ENCODE data around the gene CHID1.

The CHID1 gene

GRCh38 chr11:849104-849824 is 61.3 kb downstream of the CHID1 start:
- 0 out of 2 replicates have a peak, but pooled peaks have one; percentile 66 for TF ChIP-seq EZH2phosphoT487 (conservative IDR thresholded peaks at IDR 0.05; ENCODE audit: low read length)
- no peak for TF ChIP-seq CTCF (IDR thresholded peaks at IDR 0.05; ENCODE audit: insufficient read depth, low read length, poor library complexity, severe bottlenecking)
- Histone ChIP-seq H3K9me2 (replicated peaks; ENCODE audit: insufficient read depth, low read length) (no peaks in the 10 kb centered on the region), H3F3A (ENCODE audit: insufficient read depth) (no peaks in the 10 kb centered on the region), H3K27me3 (ENCODE audit: low read length) (no peaks in the 10 kb centered on the region), H2AFZ (ENCODE audit: low read depth, low read length, severe bottlenecking) (no peak overlapping the region), H3K79me2 (ENCODE audit: insufficient read depth, low read length) (no peaks in the 10 kb centered on the region), H3K9ac (ENCODE audit: low read length) (peak overlapping the region; percentile 41; the same call in 1 of the 2 replicates), H3K9me3 (ENCODE audit: insufficient read depth, low read length) (no peaks in the 10 kb centered on the region), H3K4me3 (ENCODE audit: insufficient read depth, low read length, poor library complexity, severe bottlenecking) (peak overlapping the region; percentile 41), H3K36me3 (ENCODE audit: low read length) (no peaks in the 10 kb centered on the region), H3K27ac (ENCODE audit: low read depth, low read length) (no peak overlapping the region), H3K4me2 (ENCODE audit: low read depth, low read length, poor library complexity, severe bottlenecking) (peak overlapping the region; percentile 62), H4K20me1 (ENCODE audit: low read depth, low read length) (no peaks in the 10 kb centered on the region)

GRCh38 chr11:848380-848931 is 62.2 kb downstream of the CHID1 start:
- peak; percentile 92 for TF ChIP-seq CTCF (IDR thresholded peaks at IDR 0.05; ENCODE audit: insufficient read depth, low read length, poor library complexity, severe bottlenecking)
- no peak for TF ChIP-seq EZH2phosphoT487 (conservative IDR thresholded peaks at IDR 0.05; ENCODE audit: low read length)
- no peaks in the 10 kb centered on the region for H3K9me3 ChIP-seq (ENCODE audit: insufficient read depth, low read length)
- no peaks in the 10 kb centered on the region for H3K27me3 ChIP-seq (ENCODE audit: low read length)
- no peak overlapping the region for H3K4me3 ChIP-seq (ENCODE audit: insufficient read depth, low read length, poor library complexity, severe bottlenecking)
- H3K9ac ChIP-seq (ENCODE audit: low read length), result no peak overlapping the region
- no peaks in the 10 kb centered on the region for H3F3A ChIP-seq (ENCODE audit: insufficient read depth)
- peak overlapping the region; percentile 62 for H3K4me2 ChIP-seq (ENCODE audit: low read depth, low read length, poor library complexity, severe bottlenecking)
- H2AFZ ChIP-seq (ENCODE audit: low read depth, low read length, severe bottlenecking), result no peak overlapping the region
- no peaks in the 10 kb centered on the region for H3K36me3 ChIP-seq (ENCODE audit: low read length)
- H3K79me2 ChIP-seq (ENCODE audit: insufficient read depth, low read length), result no peaks in the 10 kb centered on the region
- no peaks in the 10 kb centered on the region for H3K9me2 ChIP-seq (replicated peaks; ENCODE audit: insufficient read depth, low read length)
- no peaks in the 10 kb centered on the region for H4K20me1 ChIP-seq (ENCODE audit: low read depth, low read length)
- H3K27ac ChIP-seq (ENCODE audit: low read depth, low read length), result no peak overlapping the region

- H2AFZ ChIP-seq (ENCODE audit: low read depth, low read length, severe bottlenecking), result no peak overlapping the region
- no peak overlapping the region for H3K27ac ChIP-seq (ENCODE audit: low read depth, low read length)
- H3K27me3 ChIP-seq (ENCODE audit: low read length), result no peaks in the 10 kb centered on the region
- H3F3A ChIP-seq (ENCODE audit: insufficient read depth), result no peaks in the 10 kb centered on the region
- H3K4me3 ChIP-seq (ENCODE audit: insufficient read depth, low read length, poor library complexity, severe bottlenecking), result no peak overlapping the region
- no peaks in the 10 kb centered on the region for H3K9me3 ChIP-seq (ENCODE audit: insufficient read depth, low read length)
- no peaks in the 10 kb centered on the region for H3K9me2 ChIP-seq (replicated peaks; ENCODE audit: insufficient read depth, low read length)
- H3K79me2 ChIP-seq (ENCODE audit: insufficient read depth, low read length), result no peaks in the 10 kb centered on the region
- TF ChIP-seq EZH2phosphoT487 (conservative IDR thresholded peaks at IDR 0.05; ENCODE audit: low read length) (no peak), CTCF (IDR thresholded peaks at IDR 0.05; ENCODE audit: insufficient read depth, low read length, poor library complexity, severe bottlenecking) (no peak)
- no peak overlapping the region for H3K4me2 ChIP-seq (ENCODE audit: low read depth, low read length, poor library complexity, severe bottlenecking)
- no peak overlapping the region for H3K9ac ChIP-seq (ENCODE audit: low read length)
- H4K20me1 ChIP-seq (ENCODE audit: low read depth, low read length), result no peaks in the 10 kb centered on the region
- no peaks in the 10 kb centered on the region for H3K36me3 ChIP-seq (ENCODE audit: low read length)
Observed at GRCh38 chr11:847876-848275, 62.7 kb downstream of the CHID1 start.
